Neural cell (in vitro differentiated cells): ENCODE measurements around the gene TMEM117. TPM values are rescaled to one million over a fixed set of nuclear protein-coding genes. Genes with fewer than 3 reads are reported as not detected.

Experiments
- H2AFZ ChIP-seq: fragments of 200-600, 300-800 bp; sonication (generic), shearing (Covaris generic); 2 replicates; pipeline ENCODE4 v1.6.0; 2014; ENCODE audit warnings: low read depth, mild to moderate bottlenecking, antibody characterized with exemption, low read length, moderate library complexity
- H3F3A ChIP-seq: fragments of 200-600 bp; shearing (Covaris generic); 2 replicates; pipeline ENCODE4 v1.6.1; 2016; ENCODE audit warnings: mild to moderate bottlenecking, moderate library complexity, mixed read lengths, antibody characterized with exemption, low read length; ENCODE audit not compliant: insufficient read depth, poor library complexity, severe bottlenecking
- H3K27ac ChIP-seq: fragments of 200-600, 300-800 bp; sonication (generic), shearing (Covaris generic); 2 replicates; pipeline ENCODE4 v1.5.1; 2014; ENCODE audit warnings: mild to moderate bottlenecking, low read length, moderate library complexity
- H3K27me3 ChIP-seq: fragments of 300-800, 200-600 bp; sonication (generic), shearing (Covaris generic); 2 replicates; pipeline ENCODE4 v1.6.0; 2014; ENCODE audit warnings: mild to moderate bottlenecking, low read depth, low read length, moderate library complexity; ENCODE audit not compliant: insufficient read depth
- H3K36me3 ChIP-seq: fragments of 300-800, 200-600 bp; sonication (generic), shearing (Covaris generic); 2 replicates; pipeline ENCODE4 v1.5.1; 2014; ENCODE audit warnings: mild to moderate bottlenecking, antibody characterized with exemption, low read length, moderate library complexity; ENCODE audit not compliant: insufficient read depth
- H3K4me2 ChIP-seq: fragments of 300-800, 200-600 bp; sonication (generic), shearing (Covaris generic); 2 replicates; pipeline ENCODE4 v1.6.0; 2014; ENCODE audit warnings: mild to moderate bottlenecking, low read length
- H3K4me3 ChIP-seq: fragments of 300-800, 200-600 bp; sonication (generic), shearing (Covaris generic); 2 replicates; pipeline ENCODE4 v1.5.1; 2014; ENCODE audit warnings: mild to moderate bottlenecking, low read length, moderate library complexity
- H3K79me2 ChIP-seq: fragments of 200-600 bp; shearing (Covaris generic); replicated peaks from 2 replicates; pipeline ENCODE4 v1.6.0; 2014; ENCODE audit warnings: mild to moderate bottlenecking, low read length, moderate library complexity; ENCODE audit not compliant: insufficient read depth
- H3K9ac ChIP-seq: fragments of 300-800, 200-600 bp; sonication (generic), shearing (Covaris generic); 2 replicates; pipeline ENCODE4 v1.6.1; 2016; ENCODE audit warnings: mild to moderate bottlenecking, low read length, mixed read lengths
- H3K9me2 ChIP-seq: fragments of 200-600 bp; shearing (Covaris generic); 2 replicates; pipeline ENCODE4 v1.6.1; 2016; ENCODE audit warnings: mild to moderate bottlenecking, low read length, mixed read lengths; ENCODE audit not compliant: insufficient read depth
- H3K9me3 ChIP-seq: fragments of 200-600, 300-800 bp; sonication (generic), shearing (Covaris generic); 2 replicates; pipeline ENCODE4 v1.6.1; 2016; ENCODE audit warnings: mild to moderate bottlenecking, mixed run types, low read length, moderate library complexity, mixed read lengths
- H4K20me1 ChIP-seq: fragments of 200-600 bp; shearing (Covaris generic); 2 replicates; pipeline ENCODE4 v1.6.1; 2016; ENCODE audit warnings: mild to moderate bottlenecking, mixed run types; ENCODE audit not compliant: insufficient read depth
- CTCF ChIP-seq: fragments of 450-650 bp; IDR thresholded peaks from 2 replicates; pipeline ENCODE4 v1.5.1; 2014; ENCODE audit warnings: antibody characterized with exemption, mild to moderate bottlenecking, moderate library complexity; ENCODE audit not compliant: poor library complexity, severe bottlenecking
- EP300 ChIP-seq: fragments of 450-650 bp; conservative IDR thresholded peaks from 2 replicates; pipeline ENCODE4 v1.6.1; 2014; ENCODE audit warnings: antibody characterized with exemption, mild to moderate bottlenecking, moderate library complexity; ENCODE audit not compliant: poor library complexity, severe bottlenecking
- EZH2 ChIP-seq: fragments of 200-600, 300-800 bp; shearing (Covaris generic), sonication (generic); IDR thresholded peaks from 2 replicates; pipeline ENCODE4 v1.6.1; 2014; ENCODE audit warnings: antibody characterized with exemption, low read length, borderline replicate concordance, mild to moderate bottlenecking; ENCODE audit not compliant: insufficient read depth, poor library complexity, severe bottlenecking
- MXI1 ChIP-seq: fragments of 450-650 bp; conservative IDR thresholded peaks from 2 replicates; pipeline ENCODE4 v1.6.1; 2014; ENCODE audit warnings: antibody characterized with exemption, mild to moderate bottlenecking; ENCODE audit not compliant: poor library complexity, severe bottlenecking
- POLR2AphosphoS5 ChIP-seq: IDR thresholded peaks from 2 replicates; pipeline ENCODE4 v1.6.1; 2012
- RAD21 ChIP-seq: fragments of 450-650 bp; conservative IDR thresholded peaks from 2 replicates; pipeline ENCODE4 v1.6.1; 2014; ENCODE audit warnings: antibody characterized with exemption, mild to moderate bottlenecking, moderate library complexity
- REST ChIP-seq: IDR thresholded peaks from 2 replicates; pipeline ENCODE4 v1.6.1; 2012; ENCODE audit warnings: borderline replicate concordance
- SMC3 ChIP-seq: fragments of 450-650 bp; conservative IDR thresholded peaks from 2 replicates; pipeline ENCODE4 v1.6.1; 2014; ENCODE audit warnings: antibody characterized with exemption, mild to moderate bottlenecking, moderate library complexity; ENCODE audit not compliant: poor library complexity
- TAF1 ChIP-seq: IDR thresholded peaks from 2 replicates; pipeline ENCODE4 v1.6.1; 2012; ENCODE audit warnings: low read depth
- polyA plus RNA-seq: library from polyadenylated mRNA; depleted of rRNA; stranded (reverse); fragments of >200 nt; gene quantifications from 2 replicates; pipeline ENCODE4 v1.2.3, GENCODE V29; 2014

Gene TMEM117
- polyA plus RNA-seq, 1 donor from 2014 or later, result 5.3 TPM

- TF ChIP-seq SMC3 (no peak), EP300 (no peak), CTCF (no peak), MXI1 (no peak), RAD21 (no peak), REST (no peak), EZH2 (no peak), TAF1 (no peak), POLR2AphosphoS5 (no peak)
- Histone ChIP-seq H3K9ac (no peak overlapping the region), H3K27me3 (no peaks in the 10 kb centered on the region), H3K4me3 (no peak overlapping the region), H2AFZ (no peak overlapping the region), H3K9me3 (no peaks in the 10 kb centered on the region), H4K20me1 (no peaks in the 10 kb centered on the region), H3K4me2 (no peak overlapping the region), H3F3A (no peaks in the 10 kb centered on the region), H3K27ac (no peak overlapping the region), H3K9me2 (no peaks in the 10 kb centered on the region), H3K79me2 (no peaks in the 10 kb centered on the region), H3K36me3 (no peaks in the 10 kb centered on the region)
Observed at GRCh38 chr12:44053549-44054127, 217.8 kb downstream of the TMEM117 start.

GRCh38 chr12:44054281-44054680 lies 218.4 kb downstream of the TMEM117 start:
- Histone ChIP-seq H3K79me2 (no peaks in the 10 kb centered on the region), H3K4me2 (no peak overlapping the region), H2AFZ (no peak overlapping the region), H3K27ac (no peak overlapping the region), H3K27me3 (no peaks in the 10 kb centered on the region), H3K9me2 (no peaks in the 10 kb centered on the region), H3K4me3 (no peak overlapping the region), H3K9ac (no peak overlapping the region), H3K36me3 (no peaks in the 10 kb centered on the region), H3F3A (no peaks in the 10 kb centered on the region), H4K20me1 (no peaks in the 10 kb centered on the region), H3K9me3 (no peaks in the 10 kb centered on the region)
- TF ChIP-seq TAF1 (no peak), POLR2AphosphoS5 (no peak), EP300 (no peak), RAD21 (no peak), MXI1 (no peak), REST (no peak), SMC3 (no peak), EZH2 (no peak), CTCF (no peak)
